Stimulated activated CD8-positive, alpha-beta memory T cell treated with anti-CD3 and anti-CD28 coated beads, Interleukin-4, amount 100 ng/mL, for 1 hour (primary cell): ENCODE results near the gene SLC37A2.

Experiments used
- DNase-seq, 2 donors: peaks; one replicate each; pipeline ENCODE4 v3.0.0-alpha.2; 2020; ENCODE audit warnings: low read depth in 2 of 2, low spot score in 1 of 2

Gene SLC37A2

GRCh38 chr11:125070699-125071254, 7.7 kb downstream of the SLC37A2 start:
- no peak for DNase-seq

DNA sequence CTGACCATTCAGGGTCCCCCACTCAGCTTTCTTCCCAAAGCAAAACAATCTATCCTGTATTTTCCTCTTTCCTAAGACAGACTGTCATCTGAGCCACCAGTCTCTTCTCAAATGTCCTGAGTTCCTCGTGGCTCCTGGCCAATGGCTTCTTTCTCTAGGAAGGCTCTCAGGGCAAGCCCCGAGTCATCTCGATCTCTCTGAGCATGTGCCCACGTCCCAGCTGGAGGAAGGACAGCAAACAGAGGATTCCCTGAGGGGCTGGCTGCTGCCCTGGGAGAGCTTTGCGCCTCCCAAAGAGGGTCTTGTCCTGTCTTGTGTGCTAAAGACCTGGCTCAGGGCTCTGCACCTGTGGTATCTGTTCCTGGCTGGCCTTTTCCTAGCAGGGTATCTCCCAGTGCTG, 8.3 kb downstream of the SLC37A2 start:
- DNase-seq, result no peak

- no peak for DNase-seq
Observed at GRCh38 chr11:125071846-125072217, 8.7 kb downstream of the SLC37A2 start.

GRCh38 chr11:125072218-125072960, 9.3 kb downstream of the SLC37A2 start:
- DNase-seq, result no peak

DNA sequence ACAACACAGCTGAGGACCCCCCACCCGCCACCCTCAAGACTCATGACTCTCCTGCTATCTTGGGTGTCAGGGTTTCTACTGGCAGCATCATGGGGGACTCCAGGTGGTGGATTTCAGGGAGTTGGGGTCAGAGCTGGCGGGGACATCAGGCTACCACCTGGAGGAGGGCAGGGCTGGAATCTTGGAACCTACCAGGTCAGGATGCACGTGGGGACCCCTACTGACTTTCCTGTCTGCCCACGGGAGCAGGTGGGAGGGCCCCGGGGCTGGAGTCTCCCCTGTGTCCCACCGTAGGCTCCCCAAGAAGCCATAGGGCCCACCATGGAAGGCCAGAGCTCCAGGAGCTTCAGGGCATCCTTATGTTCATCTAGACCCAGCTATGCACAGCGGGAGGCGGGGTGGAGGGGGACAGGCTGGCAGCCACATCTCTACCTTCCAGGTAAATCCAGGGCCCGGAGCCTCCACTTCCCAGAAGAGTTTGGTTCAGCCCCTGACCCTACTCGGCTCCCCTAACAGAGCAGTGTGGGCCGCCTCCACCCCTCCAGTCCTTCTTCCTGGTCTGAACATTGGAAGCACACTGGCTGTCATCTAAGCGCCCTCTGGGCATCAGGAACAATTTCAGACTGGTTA, 10.0 kb downstream of the SLC37A2 start:
- no peak for DNase-seq

DNA sequence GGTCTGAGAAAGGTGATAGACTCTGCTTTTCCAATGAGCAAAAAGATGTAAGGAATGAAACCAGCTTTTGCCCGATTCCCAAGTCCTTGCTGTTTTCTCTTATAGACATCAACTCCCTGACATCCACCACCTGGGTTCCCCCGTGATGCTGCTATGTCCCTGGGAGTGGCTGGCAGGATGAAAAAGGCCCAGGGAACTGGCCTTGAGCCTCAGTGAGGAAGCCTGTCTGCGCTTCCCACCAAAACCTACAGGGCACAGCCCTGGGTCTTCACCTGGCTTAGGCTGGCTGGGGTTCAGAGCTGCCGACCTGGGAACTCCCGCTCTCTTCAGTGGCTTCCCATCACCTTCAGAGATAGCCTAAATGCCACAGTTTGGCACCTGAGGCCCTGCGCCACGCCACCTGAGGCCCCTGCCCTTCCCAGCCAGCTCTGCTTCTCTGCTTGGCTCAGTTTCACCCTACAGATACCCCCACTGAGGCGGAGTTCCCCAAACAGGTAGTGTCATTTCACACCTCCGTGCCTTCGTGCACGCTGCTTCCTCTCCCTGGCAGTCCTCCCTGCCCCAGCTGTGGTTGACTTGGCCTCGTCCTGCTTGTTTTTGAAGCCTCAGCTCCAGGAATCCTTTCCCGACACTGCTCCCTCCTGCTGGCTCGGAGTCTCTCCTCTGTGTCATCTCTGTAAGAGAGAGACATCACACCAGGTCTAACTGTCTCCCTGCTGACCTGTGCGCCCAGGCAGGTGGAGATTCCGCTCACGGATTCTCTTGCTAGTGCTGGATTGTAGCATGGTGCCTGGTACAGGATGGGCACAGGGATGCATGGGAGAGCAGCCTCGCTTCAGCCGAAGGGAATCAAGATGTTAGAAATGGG, 10.7 kb downstream of the SLC37A2 start:
- no peak for DNase-seq

DNA sequence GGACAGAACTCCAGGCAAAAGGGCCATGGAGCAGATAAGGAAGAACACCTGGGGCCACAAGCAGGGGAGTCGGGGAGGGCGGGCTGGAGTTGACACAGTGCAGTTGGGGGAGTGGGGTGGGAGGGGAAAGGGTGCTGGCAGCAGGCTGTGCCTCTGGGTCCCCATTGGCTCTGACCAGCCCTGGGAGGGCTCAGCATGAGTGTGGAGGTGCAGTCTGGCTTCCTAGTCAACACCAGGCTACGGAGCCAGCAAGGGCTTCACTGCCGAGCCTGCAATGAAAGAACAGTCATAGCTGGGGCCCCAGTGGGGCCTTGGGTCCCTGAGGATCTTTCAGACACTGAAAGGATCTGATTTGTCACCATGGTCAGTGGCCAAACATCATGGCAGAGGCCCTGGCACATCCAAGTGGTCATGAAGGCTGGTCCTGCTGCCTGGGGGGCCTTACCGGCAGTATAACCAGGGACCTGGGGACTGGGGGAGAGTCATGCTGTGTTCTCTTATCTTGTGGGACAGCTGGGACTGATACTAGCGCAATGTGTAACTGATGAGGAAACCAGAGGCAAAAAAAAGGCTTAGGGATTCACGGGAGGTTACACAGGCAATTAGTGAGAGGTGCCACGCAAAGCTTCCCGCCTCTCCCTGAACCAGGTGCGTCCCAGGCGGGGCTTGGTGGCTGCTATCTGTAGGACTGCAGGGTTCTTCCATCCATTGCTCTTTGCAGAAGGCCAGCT, 11.6 kb downstream of the SLC37A2 start:
- DNase-seq, result no peak

DNA sequence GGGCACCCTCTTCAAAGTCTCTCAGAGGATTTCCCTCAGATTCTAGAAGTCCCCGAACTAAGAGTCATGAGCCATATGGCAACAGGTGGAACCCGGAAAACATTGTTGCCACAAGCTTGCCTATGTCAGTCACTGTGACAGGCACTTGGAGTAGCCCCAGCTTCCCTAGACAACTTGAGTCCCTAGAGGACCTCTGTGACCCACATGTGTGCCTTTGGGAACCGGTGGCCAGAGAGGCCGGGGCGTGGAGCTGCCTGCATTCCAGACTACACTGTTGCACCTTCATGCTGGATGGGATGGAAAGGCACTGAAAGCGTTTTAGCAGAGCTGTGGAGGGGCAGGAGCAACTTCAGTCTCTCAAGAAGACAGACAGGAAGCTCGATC, 12.1 kb downstream of the SLC37A2 start:
- DNase-seq, result no peak

- DNase-seq, result no peak
Observed at GRCh38 chr11:125075900-125076317, 12.8 kb downstream of the SLC37A2 start.

DNA sequence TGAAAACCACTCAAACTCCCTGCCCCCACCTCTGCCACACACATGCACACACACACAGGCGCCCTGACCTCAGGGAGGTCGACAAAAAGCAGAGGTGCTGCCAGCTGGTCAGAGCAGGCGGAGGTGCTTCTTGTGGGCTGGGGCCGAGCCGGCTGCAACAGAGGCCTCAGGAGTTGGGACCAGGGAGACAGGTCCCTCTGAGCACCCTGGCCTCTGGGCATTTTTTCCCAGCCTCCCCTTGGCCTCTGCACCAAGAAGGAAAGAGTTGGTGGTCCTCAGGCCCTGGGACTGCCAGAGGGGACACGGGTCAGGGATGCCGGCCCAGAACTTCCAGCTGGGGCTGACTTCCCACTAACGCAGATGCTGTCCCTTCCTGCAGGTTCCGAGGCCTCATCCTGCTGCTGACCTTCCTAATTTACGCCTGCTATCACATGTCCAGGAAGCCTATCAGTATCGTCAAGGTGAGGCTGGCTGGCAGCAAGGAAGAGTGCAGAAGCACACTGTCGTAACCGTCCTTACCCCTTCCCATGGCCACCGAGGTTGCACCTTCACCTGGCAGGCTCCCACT, 13.4 kb downstream of the SLC37A2 start:
- DNase-seq, result no peak

DNA sequence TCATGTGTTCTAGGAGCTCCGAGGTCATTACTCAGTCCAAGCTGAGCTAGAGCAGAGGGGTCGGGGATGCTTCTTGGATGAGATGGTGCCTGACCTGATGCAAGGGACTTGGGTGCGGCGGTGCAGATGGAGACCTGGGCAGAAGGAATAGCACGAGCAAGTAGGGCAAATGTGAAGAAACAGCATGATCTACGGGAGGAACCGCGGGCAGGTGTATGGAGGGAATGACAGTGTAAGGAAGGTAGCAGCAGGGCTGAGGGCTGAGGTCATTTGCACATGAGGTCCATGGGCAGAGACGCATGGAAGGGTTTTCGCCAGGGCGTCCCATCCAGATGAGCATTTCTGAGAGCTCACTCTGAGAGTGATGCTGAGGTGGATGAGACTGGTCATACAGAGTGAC, 14.9 kb downstream of the SLC37A2 start:
- no peak for DNase-seq

GRCh38 chr11:125078516-125079140, 15.5 kb downstream of the SLC37A2 start:
- DNase-seq, result no peak

- no peak for DNase-seq
Observed at GRCh38 chr11:125079151-125079877, 16.2 kb downstream of the SLC37A2 start.

DNA sequence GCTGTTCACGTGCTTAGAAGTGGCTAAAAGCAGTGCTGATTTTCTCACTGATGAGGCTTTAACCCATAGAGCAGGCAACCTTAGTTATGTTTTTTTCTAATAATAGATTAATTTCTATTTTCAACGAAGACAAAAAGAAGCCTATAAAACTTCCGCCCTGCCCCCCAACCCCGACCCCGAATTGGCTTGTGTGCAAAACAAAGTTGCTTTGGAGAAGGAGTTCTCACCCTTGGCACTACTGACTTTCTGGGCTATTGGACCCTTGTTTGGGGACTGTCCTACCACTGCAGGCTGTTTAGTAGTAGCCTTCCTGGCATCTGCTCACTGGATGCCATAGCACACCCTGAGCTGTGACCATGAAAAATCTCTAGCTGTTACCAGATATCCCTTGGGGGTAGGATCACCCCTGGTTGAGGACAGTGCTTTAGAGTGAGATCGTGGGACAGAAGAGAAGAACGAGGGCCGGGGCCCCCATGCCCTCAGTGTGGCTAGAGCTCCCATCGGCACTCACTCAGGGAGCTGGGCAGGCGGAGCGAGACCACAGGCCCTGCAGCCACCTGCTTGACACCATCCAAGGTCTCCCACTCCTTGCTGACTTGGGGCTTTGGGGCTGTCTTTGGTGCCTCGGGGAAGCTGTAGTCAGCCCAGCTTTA, 16.9 kb downstream of the SLC37A2 start:
- DNase-seq, result no peak

DNA sequence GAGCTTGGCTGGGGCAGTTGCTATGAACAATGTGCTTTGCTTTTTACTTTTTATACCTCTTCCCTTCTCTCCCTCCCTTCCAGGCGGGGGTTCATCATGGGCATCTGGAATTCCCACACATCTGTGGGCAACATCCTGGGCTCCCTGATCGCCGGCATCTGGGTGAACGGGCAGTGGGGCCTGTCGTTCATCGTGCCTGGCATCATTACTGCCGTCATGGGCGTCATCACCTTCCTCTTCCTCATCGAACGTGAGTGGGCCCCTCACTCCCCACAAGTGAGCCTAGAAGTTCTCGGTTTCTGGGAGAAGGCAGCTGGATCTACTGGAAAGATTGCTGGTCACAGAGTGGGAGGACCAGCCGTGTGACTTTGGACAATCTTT, 17.4 kb downstream of the SLC37A2 start:
- DNase-seq, result no peak

GRCh38 chr11:125081098-125081798, 18.1 kb downstream of the SLC37A2 start:
- DNase-seq, result no peak

DNA sequence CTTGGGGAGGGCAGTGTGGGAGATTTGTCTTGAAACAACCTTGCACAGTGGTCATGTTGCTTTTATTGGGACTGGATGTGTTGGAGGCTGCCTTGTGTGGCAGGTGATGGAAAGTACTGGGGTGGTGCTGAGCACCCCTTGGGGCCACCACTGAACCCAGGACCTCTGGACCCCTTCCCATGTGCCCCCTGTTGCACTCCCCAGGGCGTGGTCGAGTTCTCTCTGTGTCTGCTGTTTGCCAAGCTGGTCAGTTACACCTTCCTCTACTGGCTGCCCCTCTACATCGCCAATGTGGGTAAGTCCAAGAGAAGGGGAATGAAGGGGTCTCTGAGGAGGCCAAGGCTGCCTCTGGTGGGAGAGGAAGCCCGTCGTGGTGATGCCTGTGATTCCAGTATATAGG, 18.9 kb downstream of the SLC37A2 start:
- DNase-seq, result no peak

GRCh38 chr11:125082611-125083311, 19.7 kb downstream of the SLC37A2 start:
- no peak for DNase-seq
